ENCODE measurements around the gene PGAP2. TPM values are rescaled to one million over a fixed set of nuclear protein-coding genes. Genes with fewer than 3 reads are reported as not detected.
"Not testable (repeated sequence)": the region's sequence is repeated elsewhere in the genome, so short reads cannot be mapped to it uniquely, and the experiment has no call there.

PGAP2 gene
- total RNA-seq, 2 experiments from 2014 or later: 23.8 to 25.7 TPM

- H3K4me1 Mint-ChIP-seq (ENCODE audit: low read depth): peaks cover 66% of the 10 kb centered on the region
- peaks cover 28% of the 10 kb centered on the region for H3K36me3 Mint-ChIP-seq (ENCODE audit: low read depth)
- peak overlapping the region; percentile 93 for H3K27ac Mint-ChIP-seq
- ChIA-PET POLR2A (interaction anchor here (0.9 to 13.5 kb wide), 26 partner anchors 8 to 236 kb away, joined by 3 to 234 read pairs (median 6); partner anchors contain the start of genes NUP98 and RHOG), CTCF (interaction anchor here (0.7 to 19.5 kb wide), 37 partner anchors 11 to 225 kb away, joined by 3 to 630 read pairs (median 15); partner anchors contain the start of genes NUP98, PGAP2 and RHOG)
- no peaks in the 10 kb centered on the region for H3K27me3 Mint-ChIP-seq (ENCODE audit: low read depth)
- peak; percentile 75 for DNase-seq
- no peaks in the 10 kb centered on the region for H3K9me3 Mint-ChIP-seq (ENCODE audit: insufficient read depth)
- ATAC-seq: peak; percentile 8
- peak overlapping the region; percentile 84 for H3K4me3 Mint-ChIP-seq
These were observed 47.6 kb downstream of the PGAP2 start for GRCh38 chr11:3855808-3856491.

- H3K9me3 Mint-ChIP-seq (ENCODE audit: insufficient read depth): no peaks in the 10 kb centered on the region
- ATAC-seq: no peak
- CTCF ChIA-PET: interaction anchor here (2.6 to 19.5 kb wide), 8 partner anchors 7 to 213 kb away, joined by 17 to 630 read pairs (median 69); partner anchors contain the start of gene RHOG
- peaks cover 31% of the 10 kb centered on the region for H3K36me3 Mint-ChIP-seq (ENCODE audit: low read depth)
- H3K4me3 Mint-ChIP-seq: peak overlapping the region; percentile 84
- peak overlapping the region; percentile 93 for H3K27ac Mint-ChIP-seq
- peaks cover 71% of the 10 kb centered on the region for H3K4me1 Mint-ChIP-seq (ENCODE audit: low read depth)
- DNase-seq: no peak
- POLR2A ChIA-PET: interaction anchor here (0.7 to 13.5 kb wide), 6 partner anchors 8 to 110 kb away, joined by 3 to 234 read pairs (median 12); partner anchors contain the start of gene RHOG
- no peaks in the 10 kb centered on the region for H3K27me3 Mint-ChIP-seq (ENCODE audit: low read depth)
These were observed 48.6 kb downstream of the PGAP2 start for GRCh38 chr11:3856856-3857553.

GRCh38 chr11:3857628-3858027 is 49.3 kb downstream of the PGAP2 start:
- H3K4me1 Mint-ChIP-seq (ENCODE audit: low read depth): peaks cover 72% of the 10 kb centered on the region
- POLR2A ChIA-PET: interaction anchor here (0.6 to 13.5 kb wide), 4 partner anchors 8 to 114 kb away, joined by 3 to 234 read pairs (median 3); partner anchors contain the start of gene RHOG
- no peaks in the 10 kb centered on the region for H3K27me3 Mint-ChIP-seq (ENCODE audit: low read depth)
- DNase-seq: no peak
- ATAC-seq: no peak
- CTCF ChIA-PET: interaction anchor here (0.8 to 19.5 kb wide), 7 partner anchors 8 to 212 kb away, joined by 3 to 630 read pairs (median 17); partner anchors contain the start of gene RHOG
- peak overlapping the region; percentile 79 for H3K27ac Mint-ChIP-seq
- peak overlapping the region; percentile 84 for H3K4me3 Mint-ChIP-seq
- H3K9me3 Mint-ChIP-seq (ENCODE audit: insufficient read depth): no peaks in the 10 kb centered on the region
- peaks cover 36% of the 10 kb centered on the region for H3K36me3 Mint-ChIP-seq (ENCODE audit: low read depth)

- H3K4me1 Mint-ChIP-seq (ENCODE audit: low read depth): peaks cover 67% of the 10 kb centered on the region
- no peak for ATAC-seq
- H3K36me3 Mint-ChIP-seq (ENCODE audit: low read depth): peaks cover 46% of the 10 kb centered on the region
- ChIA-PET POLR2A (interaction anchor here (1.0 to 13.5 kb wide), 4 partner anchors 10 to 88 kb away, joined by 3 to 234 read pairs (median 4); partner anchors contain the start of gene RHOG), CTCF (interaction anchor here (1.0 to 19.5 kb wide), 9 partner anchors 9 to 210 kb away, joined by 3 to 630 read pairs (median 5); partner anchors contain the start of gene RHOG)
- H3K27ac Mint-ChIP-seq: peak overlapping the region; percentile 79
- H3K9me3 Mint-ChIP-seq (ENCODE audit: insufficient read depth): no peaks in the 10 kb centered on the region
- peak overlapping the region; percentile 84 for H3K4me3 Mint-ChIP-seq
- H3K27me3 Mint-ChIP-seq (ENCODE audit: low read depth): no peaks in the 10 kb centered on the region
- DNase-seq: peak; percentile 59
These were observed 51.1 kb downstream of the PGAP2 start for GRCh38 chr11:3859373-3859881.

GRCh38 chr11:3860375-3860774 is 52.0 kb downstream of the PGAP2 start:
- Mint-ChIP-seq H3K9me3 (ENCODE audit: insufficient read depth) (no peaks in the 10 kb centered on the region), H3K27me3 (ENCODE audit: low read depth) (no peaks in the 10 kb centered on the region), H3K4me3 (peak overlapping the region; percentile 84), H3K27ac (peak overlapping the region; percentile 58), H3K36me3 (ENCODE audit: low read depth) (peaks cover 50% of the 10 kb centered on the region), H3K4me1 (ENCODE audit: low read depth) (peaks cover 73% of the 10 kb centered on the region)
- POLR2A ChIA-PET: interaction anchor here (0.6 to 13.5 kb wide), 5 partner anchors 13 to 87 kb away, joined by 3 to 234 read pairs (median 4); partner anchors contain the start of gene RHOG
- ATAC-seq: no peak
- CTCF ChIA-PET: interaction anchor here (1.0 to 19.5 kb wide), 8 partner anchors 10 to 209 kb away, joined by 3 to 630 read pairs (median 6); partner anchors contain the start of gene RHOG
- DNase-seq: no peak

GRCh38 chr11:3860898-3861393 is 52.6 kb downstream of the PGAP2 start:
- ChIA-PET CTCF (interaction anchor here (0.9 to 19.5 kb wide), 7 partner anchors 8 to 209 kb away, joined by 3 to 630 read pairs (median 6); partner anchors contain the start of gene RHOG), POLR2A (interaction anchor here (0.6 to 13.5 kb wide), 6 partner anchors 10 to 231 kb away, joined by 3 to 234 read pairs (median 3); partner anchors contain the start of gene RHOG)
- H3K36me3 Mint-ChIP-seq (ENCODE audit: low read depth): peaks cover 50% of the 10 kb centered on the region
- H3K9me3 Mint-ChIP-seq (ENCODE audit: insufficient read depth); H3K27me3 Mint-ChIP-seq (ENCODE audit: low read depth): not testable (repeated sequence)
- ATAC-seq (peak; percentile 74), DNase-seq (peak; percentile 69)
- H3K27ac Mint-ChIP-seq: peak overlapping the region; percentile 84
- H3K4me1 Mint-ChIP-seq (ENCODE audit: low read depth): peaks cover 79% of the 10 kb centered on the region
- H3K4me3 Mint-ChIP-seq: peak overlapping the region; percentile 84

- Mint-ChIP-seq H3K4me1 (ENCODE audit: low read depth) (peaks cover 86% of the 10 kb centered on the region), H3K36me3 (ENCODE audit: low read depth) (peaks cover 44% of the 10 kb centered on the region), H3K4me3 (peak overlapping the region; percentile 84), H3K27ac (peak overlapping the region; percentile 84), H3K27me3 (ENCODE audit: low read depth) (no peaks in the 10 kb centered on the region), H3K9me3 (ENCODE audit: insufficient read depth) (no peaks in the 10 kb centered on the region)
- DNase-seq (peak; percentile 61), ATAC-seq (peak; percentile 34)
- ChIA-PET POLR2A (interaction anchor here (1.0 to 13.5 kb wide), 3 partner anchors 10 to 230 kb away, joined by 3 to 234 read pairs (median 4); partner anchors contain the start of gene RHOG), CTCF (interaction anchor here (0.9 to 19.5 kb wide), 6 partner anchors 9 to 208 kb away, joined by 3 to 630 read pairs (median 22); partner anchors contain the start of gene RHOG)
These were observed 53.3 kb downstream of the PGAP2 start for GRCh38 chr11:3861683-3862082.

- H3K4me3 Mint-ChIP-seq: peak overlapping the region; percentile 42
- peaks cover 88% of the 10 kb centered on the region for H3K4me1 Mint-ChIP-seq (ENCODE audit: low read depth)
- H3K9me3 Mint-ChIP-seq (ENCODE audit: insufficient read depth): no peaks in the 10 kb centered on the region
- H3K36me3 Mint-ChIP-seq (ENCODE audit: low read depth): peaks cover 44% of the 10 kb centered on the region
- DNase-seq (no peak), ATAC-seq (no peak)
- peak overlapping the region; percentile 77 for H3K27ac Mint-ChIP-seq
- H3K27me3 Mint-ChIP-seq (ENCODE audit: low read depth): no peaks in the 10 kb centered on the region
- ChIA-PET POLR2A (interaction anchor here (0.7 to 1.1 kb wide), 3 partner anchors 9 to 16 kb away, joined by 3 to 4 read pairs (median 3); partner anchors contain the start of gene STIM1), CTCF (interaction anchor here (0.7 to 9.5 kb wide), 6 partner anchors 11 to 207 kb away, joined by 3 to 133 read pairs (median 10); partner anchors contain the start of genes RHOG and STIM1)
These were observed 57.2 kb downstream of the PGAP2 start for GRCh38 chr11:3865388-3866193.

GRCh38 chr11:3866206-3866605 is 57.8 kb downstream of the PGAP2 start:
- H3K27me3 Mint-ChIP-seq (ENCODE audit: low read depth): no peaks in the 10 kb centered on the region
- peak overlapping the region; percentile 42 for H3K4me3 Mint-ChIP-seq
- CTCF ChIA-PET: interaction anchor here (2.1 to 9.5 kb wide), 5 partner anchors 11 to 207 kb away, joined by 5 to 133 read pairs (median 16); partner anchors contain the start of gene STIM1
- H3K9me3 Mint-ChIP-seq (ENCODE audit: insufficient read depth): no peaks in the 10 kb centered on the region
- DNase-seq (no peak), ATAC-seq (no peak)
- H3K27ac Mint-ChIP-seq: peak overlapping the region; percentile 77
- peaks cover 89% of the 10 kb centered on the region for H3K4me1 Mint-ChIP-seq (ENCODE audit: low read depth)
- POLR2A ChIA-PET: interaction anchor here (1.2 to 1.7 kb wide), 2 partner anchors 11 to 30 kb away, joined by 3 to 12 read pairs; partner anchors contain the start of gene STIM1
- peaks cover 43% of the 10 kb centered on the region for H3K36me3 Mint-ChIP-seq (ENCODE audit: low read depth)

- Mint-ChIP-seq H3K4me1 (ENCODE audit: low read depth) (peaks cover 89% of the 10 kb centered on the region), H3K27me3 (ENCODE audit: low read depth) (no peaks in the 10 kb centered on the region), H3K27ac (peak overlapping the region; percentile 48), H3K36me3 (ENCODE audit: low read depth) (peaks cover 42% of the 10 kb centered on the region), H3K9me3 (ENCODE audit: insufficient read depth) (no peaks in the 10 kb centered on the region), H3K4me3 (no peak overlapping the region)
- DNase-seq (no peak), ATAC-seq (no peak)
- ChIA-PET POLR2A (interaction anchor here (0.6 to 1.7 kb wide), 3 partner anchors 12 to 30 kb away, joined by 3 to 12 read pairs (median 4); partner anchors contain the start of gene STIM1), CTCF (interaction anchor here (1.0 to 9.5 kb wide), 8 partner anchors 8 to 206 kb away, joined by 3 to 133 read pairs (median 5); partner anchors contain the start of gene STIM1)
These were observed 58.5 kb downstream of the PGAP2 start for GRCh38 chr11:3866836-3867208.
